ENCODE data around the gene C12orf54. TPM values are rescaled to one million over a fixed set of nuclear protein-coding genes. Genes with fewer than 3 reads are reported as not detected.

Gene C12orf54
- total RNA-seq, 2 donors from 2014 or later = not detected

GRCh38 chr12:48508987-48509386 is 26.7 kb downstream of the C12orf54 start:
- Histone ChIP-seq H3K36me3 (ENCODE audit: control insufficient read depth, insufficient read depth, low read length) (no peaks in the 10 kb centered on the region), H3K4me1 (ENCODE audit: control insufficient read depth, insufficient read depth, low read length) (no peaks in the 10 kb centered on the region), H3K4me3 (ENCODE audit: low read length) (no peak overlapping the region), H3K27ac (ENCODE audit: low read depth, low read length) (no peak overlapping the region), H3K9ac (ENCODE audit: extremely low read depth, low read length, poor library complexity, severe bottlenecking) (no peak overlapping the region), H3K9me3 (ENCODE audit: control insufficient read depth, low read length) (peaks cover 24% of the 10 kb centered on the region), H3K27me3 (ENCODE audit: control insufficient read depth, insufficient read depth, low read length, poor library complexity, severe bottlenecking) (no peaks in the 10 kb centered on the region)
- Mint-ChIP-seq H3K4me1 (no peaks in the 10 kb centered on the region), H3K9me3 (peaks cover 75% of the 10 kb centered on the region), H3K27me3 (ENCODE audit: insufficient read depth) (peaks cover 2% of the 10 kb centered on the region), H3K27ac (no peak overlapping the region), H3K4me3 (no peak overlapping the region), H3K36me3 (ENCODE audit: low read depth) (no peaks in the 10 kb centered on the region)
- 60 to 74% methylated on average over 1 to 2 of the region's 2 CpGs for WGBS, 2 experiments (ENCODE audit: insufficient coverage in 1 of 2, insufficient read length in 1 of 2)
- no peak for TF ChIP-seq CTCF (conservative IDR thresholded peaks at IDR 0.05)
- DNase-seq = no peak

GRCh38 chr12:48510111-48510510 is 27.8 kb downstream of the C12orf54 start:
- Histone ChIP-seq H3K9ac (ENCODE audit: extremely low read depth, low read length, poor library complexity, severe bottlenecking) (no peak overlapping the region), H3K27me3 (ENCODE audit: control insufficient read depth, insufficient read depth, low read length, poor library complexity, severe bottlenecking) (no peaks in the 10 kb centered on the region), H3K4me3 (ENCODE audit: low read length) (no peak overlapping the region), H3K4me1 (ENCODE audit: control insufficient read depth, insufficient read depth, low read length) (no peaks in the 10 kb centered on the region), H3K36me3 (ENCODE audit: control insufficient read depth, insufficient read depth, low read length) (no peaks in the 10 kb centered on the region), H3K9me3 (ENCODE audit: control insufficient read depth, low read length) (peaks cover 24% of the 10 kb centered on the region), H3K27ac (ENCODE audit: low read depth, low read length) (no peak overlapping the region)
- DNase-seq = no peak
- no peaks in the 10 kb centered on the region for H3K36me3 Mint-ChIP-seq (ENCODE audit: low read depth)
- no peak overlapping the region for H3K4me3 Mint-ChIP-seq
- H3K4me1 Mint-ChIP-seq = no peaks in the 10 kb centered on the region
- WGBS, 2 experiments (ENCODE audit: insufficient coverage in 1 of 2, insufficient read length in 1 of 2) = 40% methylated on average over 1 of the region's 1 CpG; no CpG with 5 or more reads in 1 of the 2 experiments
- peaks cover 82% of the 10 kb centered on the region for H3K9me3 Mint-ChIP-seq
- TF ChIP-seq CTCF (conservative IDR thresholded peaks at IDR 0.05) = no peak
- no peak overlapping the region for H3K27ac Mint-ChIP-seq
- peaks cover 2% of the 10 kb centered on the region for H3K27me3 Mint-ChIP-seq (ENCODE audit: insufficient read depth)

GRCh38 chr12:48512855-48513254 is 30.6 kb downstream of the C12orf54 start:
- H3K4me3 Mint-ChIP-seq = no peak overlapping the region
- no peak overlapping the region for H3K27ac ChIP-seq (ENCODE audit: low read depth, low read length)
- H3K4me1 Mint-ChIP-seq = no peaks in the 10 kb centered on the region
- no peak for TF ChIP-seq CTCF (conservative IDR thresholded peaks at IDR 0.05)
- no peaks in the 10 kb centered on the region for H3K36me3 ChIP-seq (ENCODE audit: control insufficient read depth, insufficient read depth, low read length)
- H3K36me3 Mint-ChIP-seq (ENCODE audit: low read depth) = no peaks in the 10 kb centered on the region
- no peak overlapping the region for H3K4me3 ChIP-seq (ENCODE audit: low read length)
- no peaks in the 10 kb centered on the region for H3K4me1 ChIP-seq (ENCODE audit: control insufficient read depth, insufficient read depth, low read length)
- no peaks in the 10 kb centered on the region for H3K27me3 ChIP-seq (ENCODE audit: control insufficient read depth, insufficient read depth, low read length, poor library complexity, severe bottlenecking)
- H3K9ac ChIP-seq (ENCODE audit: extremely low read depth, low read length, poor library complexity, severe bottlenecking) = no peak overlapping the region
- no peak overlapping the region for H3K27ac Mint-ChIP-seq
- H3K9me3 ChIP-seq (ENCODE audit: control insufficient read depth, low read length) = peaks cover 24% of the 10 kb centered on the region
- WGBS, 2 experiments (ENCODE audit: insufficient coverage in 1 of 2, insufficient read length in 1 of 2) = 40 to 45% methylated on average over 2 of the region's 2 CpGs
- no peak for DNase-seq
- H3K9me3 Mint-ChIP-seq = peaks cover 63% of the 10 kb centered on the region
- H3K27me3 Mint-ChIP-seq (ENCODE audit: insufficient read depth) = no peaks in the 10 kb centered on the region

Data from endodermal cell (in vitro differentiated cells).